Uterus (tissue), 4 donors: ENCODE data around the gene SYTL2. TPM values are rescaled to one million over a fixed set of nuclear protein-coding genes. Genes with fewer than 3 reads are reported as not detected.
A peak's percentile ranks its signal among the peaks of the same experiment; 100 is the strongest.

ENCODE experiments used
- DNase-seq, 2 donors: peaks; one replicate each; pipeline ENCODE4 v3.0.0-alpha.2; 2019 to 2020
- H3K27ac ChIP-seq, 2 donors: fragments of 200-600 bp; sonication (generic); 1 replicate in 1 of 2; 2 replicates in 1 of 2; pipeline ENCODE4 v1.5.1; 2016 to 2018
- H3K27me3 ChIP-seq, 2 donors: fragments of 200-600 bp; sonication (generic); one replicate each; pipeline ENCODE4 v1.5.1; 2018 to 2019; ENCODE audit warnings: control low read depth in 1 of 2
- H3K36me3 ChIP-seq, 2 donors: fragments of 200-600 bp; sonication (generic); one replicate each; pipeline ENCODE4 v1.5.1; 2019; ENCODE audit warnings: control low read depth in 1 of 2
- H3K4me1 ChIP-seq, 2 donors: fragments of 200-600 bp; sonication (generic); one replicate each; pipeline ENCODE4 v1.5.1; 2018 to 2019; ENCODE audit warnings: control low read depth in 1 of 2
- H3K4me3 ChIP-seq, 2 donors: fragments of 200-600 bp; sonication (generic); 1 replicate in 1 of 2; 2 replicates in 1 of 2; pipeline ENCODE4 v1.5.1; 2018 to 2019; ENCODE audit warnings: mild to moderate bottlenecking in 1 of 2
- H3K9me3 ChIP-seq, 2 donors: fragments of 200-600 bp; sonication (generic); one replicate each; pipeline ENCODE4 v1.5.1; 2019; ENCODE audit warnings: control low read depth in 1 of 2
- POLR2A ChIP-seq, 2 donors: fragments of 450-650 bp; IDR thresholded peaks; one replicate each; pipeline ENCODE4 v1.6.1; 2016; ENCODE audit warnings: antibody characterized with exemption in 2 of 2, mild to moderate bottlenecking in 1 of 2, moderate library complexity in 1 of 2
- intact Hi-C: fragments of 100-400 bp; cut with DNase I; formaldehyde crosslinking; loops from one replicate; pipeline ENCODE4 v1.15.1; 2023; ENCODE audit warnings: low total_unique reads
- total RNA-seq, 4 donors: library from RNA; depleted of rRNA in 3 of 4; stranded (reverse); fragments of >200 nt in 3 of 4; gene quantifications; one replicate each; pipeline versions ENCODE4 v1.1.0 to v1.2.4, GENCODE V29; 2014 to 2023
- TF ChIP-seq, protein P1 (sequence below), 4 experiments: fragments of 200-600 bp in 2 of 4; fragments of 450-650 bp in 2 of 4; sonication (generic) in 2 of 4; IDR thresholded peaks; one replicate each; pipeline ENCODE4 v1.5.1; 2016 to 2019; ENCODE audit warnings: antibody characterized with exemption in 4 of 4, mild to moderate bottlenecking in 2 of 4, moderate library complexity in 1 of 4
- donor health status: DM: yes; HTN: yes; CAD: no.

Gene SYTL2
- total RNA-seq, 4 donors from 2014 or later, result 33.0 to 77.4 (median 39.7) TPM

DNA sequence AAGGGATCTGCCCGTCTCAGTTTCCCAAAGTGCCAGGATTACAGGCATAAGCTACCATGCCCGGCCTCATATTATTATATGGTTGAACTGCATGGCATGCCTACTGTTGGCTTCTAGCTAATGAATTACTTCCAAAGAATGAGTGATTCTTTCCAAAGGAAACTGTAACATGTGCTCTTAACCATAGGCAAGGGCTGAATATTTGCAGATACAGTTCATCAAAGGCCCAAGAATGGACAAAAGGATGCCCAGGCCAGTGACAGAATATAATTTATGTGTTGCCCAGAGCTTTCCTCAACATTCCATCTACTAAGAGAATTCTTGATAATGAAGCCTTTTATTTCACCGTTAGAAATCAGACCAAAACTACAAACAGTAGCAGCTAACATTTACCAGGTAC, 98.0 kb downstream of the SYTL2 start:
- TF ChIP-seq POLR2A (IDR thresholded peaks at IDR 0.05), result no peak
- TF ChIP-seq, protein P1, sequence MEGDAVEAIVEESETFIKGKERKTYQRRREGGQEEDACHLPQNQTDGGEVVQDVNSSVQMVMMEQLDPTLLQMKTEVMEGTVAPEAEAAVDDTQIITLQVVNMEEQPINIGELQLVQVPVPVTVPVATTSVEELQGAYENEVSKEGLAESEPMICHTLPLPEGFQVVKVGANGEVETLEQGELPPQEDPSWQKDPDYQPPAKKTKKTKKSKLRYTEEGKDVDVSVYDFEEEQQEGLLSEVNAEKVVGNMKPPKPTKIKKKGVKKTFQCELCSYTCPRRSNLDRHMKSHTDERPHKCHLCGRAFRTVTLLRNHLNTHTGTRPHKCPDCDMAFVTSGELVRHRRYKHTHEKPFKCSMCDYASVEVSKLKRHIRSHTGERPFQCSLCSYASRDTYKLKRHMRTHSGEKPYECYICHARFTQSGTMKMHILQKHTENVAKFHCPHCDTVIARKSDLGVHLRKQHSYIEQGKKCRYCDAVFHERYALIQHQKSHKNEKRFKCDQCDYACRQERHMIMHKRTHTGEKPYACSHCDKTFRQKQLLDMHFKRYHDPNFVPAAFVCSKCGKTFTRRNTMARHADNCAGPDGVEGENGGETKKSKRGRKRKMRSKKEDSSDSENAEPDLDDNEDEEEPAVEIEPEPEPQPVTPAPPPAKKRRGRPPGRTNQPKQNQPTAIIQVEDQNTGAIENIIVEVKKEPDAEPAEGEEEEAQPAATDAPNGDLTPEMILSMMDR (IDR thresholded peaks at IDR 0.05), result no peak
- no peak overlapping the region for H3K27ac ChIP-seq
- DNase-seq, result no peak
- intact Hi-C loops, result no loop called here
- no peaks in the 10 kb centered on the region for H3K4me1 ChIP-seq
- H3K9me3 ChIP-seq, result no peaks in the 10 kb centered on the region
- no peaks in the 10 kb centered on the region for H3K36me3 ChIP-seq
- no peak overlapping the region for H3K4me3 ChIP-seq
- H3K27me3 ChIP-seq, result no peaks in the 10 kb centered on the region

DNA sequence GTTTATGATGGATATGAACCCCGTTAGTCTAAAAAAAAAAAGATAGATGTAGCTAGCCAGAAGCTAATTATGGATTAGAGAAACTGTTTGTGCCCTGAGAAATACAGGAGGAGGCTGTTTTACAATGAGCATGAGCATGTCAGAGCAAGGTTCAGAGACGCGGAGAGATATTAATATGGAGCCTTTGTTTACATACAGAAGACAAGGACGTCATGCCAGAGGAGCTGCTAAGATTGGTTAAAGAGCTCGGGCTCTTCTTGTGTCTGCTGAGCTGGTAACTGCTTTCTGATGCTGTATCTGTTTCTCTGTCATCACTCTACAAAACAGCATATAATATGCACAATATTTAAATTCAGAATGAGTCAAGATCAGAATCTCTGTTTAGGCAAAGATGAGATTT, 100.0 kb downstream of the SYTL2 start:
- Histone ChIP-seq H3K4me3 (no peak overlapping the region), H3K36me3 (no peaks in the 10 kb centered on the region), H3K27me3 (no peaks in the 10 kb centered on the region), H3K27ac (no peak overlapping the region), H3K4me1 (no peaks in the 10 kb centered on the region), H3K9me3 (no peaks in the 10 kb centered on the region)
- TF ChIP-seq, protein P1 (IDR thresholded peaks at IDR 0.05), result no peak
- TF ChIP-seq POLR2A (IDR thresholded peaks at IDR 0.05), result no peak
- intact Hi-C loops, result no loop called here
- DNase-seq, result no peak

DNA sequence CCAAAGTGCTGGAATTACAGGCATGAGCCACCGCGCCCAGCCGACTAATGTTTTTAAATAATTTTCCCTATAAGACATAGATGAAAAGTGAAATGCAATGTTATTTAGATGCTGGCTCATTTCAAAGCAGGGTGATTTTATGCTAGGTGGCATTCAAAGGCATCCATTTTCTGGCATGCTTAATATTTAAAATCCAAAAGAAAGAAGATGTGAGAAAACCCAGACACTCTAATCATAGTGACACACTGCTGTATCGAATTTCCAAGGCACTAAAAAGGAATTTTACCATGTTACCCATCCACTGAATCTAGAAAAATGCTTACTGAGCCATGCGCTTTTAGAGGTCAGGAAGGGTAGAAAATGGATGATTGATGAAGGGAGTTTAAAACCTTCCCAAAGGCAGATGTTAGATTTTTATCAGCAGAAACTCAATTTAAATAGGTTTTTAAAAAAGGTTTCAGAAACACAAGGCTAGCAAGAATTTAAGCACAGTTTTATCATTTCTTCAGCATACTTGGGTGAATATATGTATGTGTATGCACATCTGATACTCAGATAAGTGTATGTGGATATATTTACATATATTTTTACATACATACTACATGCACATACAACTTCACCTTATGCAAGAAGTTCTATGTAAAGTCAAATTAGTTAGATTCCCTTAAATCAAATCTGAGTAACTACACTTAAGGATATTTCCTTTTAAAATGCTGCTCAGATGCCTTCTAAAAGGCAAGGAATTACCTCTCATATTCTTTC, 100.8 kb downstream of the SYTL2 start:
- no peak overlapping the region for H3K27ac ChIP-seq
- H3K4me3 ChIP-seq, result no peak overlapping the region
- no peaks in the 10 kb centered on the region for H3K36me3 ChIP-seq
- no peaks in the 10 kb centered on the region for H3K27me3 ChIP-seq
- intact Hi-C loops, result no loop called here
- no peaks in the 10 kb centered on the region for H3K4me1 ChIP-seq
- H3K9me3 ChIP-seq, result no peaks in the 10 kb centered on the region
- TF ChIP-seq, protein P1 (IDR thresholded peaks at IDR 0.05), result no peak
- TF ChIP-seq POLR2A (IDR thresholded peaks at IDR 0.05), result no peak
- DNase-seq, result no peak

DNA sequence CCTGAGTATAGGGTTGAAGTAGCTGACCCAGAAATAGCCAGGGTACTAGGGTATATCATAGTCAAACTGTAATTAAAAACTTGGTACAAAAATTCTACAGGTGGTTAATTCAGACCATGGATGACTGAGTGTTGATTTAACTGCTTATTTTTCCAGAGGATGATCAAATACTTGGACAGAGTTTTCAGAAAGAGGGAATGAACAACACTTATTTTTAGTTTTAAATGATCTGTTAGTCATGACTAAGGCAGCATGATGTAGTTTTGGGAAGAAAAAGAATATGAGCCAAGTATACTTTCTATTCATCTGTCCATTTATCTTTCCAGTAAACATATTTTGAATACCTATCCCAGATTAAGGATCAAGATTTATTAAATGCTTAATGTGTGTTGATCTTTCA, 105.1 kb downstream of the SYTL2 start:
- Histone ChIP-seq H3K4me1 (no peaks in the 10 kb centered on the region), H3K36me3 (no peaks in the 10 kb centered on the region), H3K9me3 (no peaks in the 10 kb centered on the region), H3K27ac (peak overlapping the region in 1 of 2 donors; percentile 9), H3K27me3 (no peaks in the 10 kb centered on the region), H3K4me3 (no peak overlapping the region)
- TF ChIP-seq POLR2A (IDR thresholded peaks at IDR 0.05), result no peak
- TF ChIP-seq, protein P1 (IDR thresholded peaks at IDR 0.05), result no peak
- intact Hi-C loops, result no loop called here
- DNase-seq, result no peak

DNA sequence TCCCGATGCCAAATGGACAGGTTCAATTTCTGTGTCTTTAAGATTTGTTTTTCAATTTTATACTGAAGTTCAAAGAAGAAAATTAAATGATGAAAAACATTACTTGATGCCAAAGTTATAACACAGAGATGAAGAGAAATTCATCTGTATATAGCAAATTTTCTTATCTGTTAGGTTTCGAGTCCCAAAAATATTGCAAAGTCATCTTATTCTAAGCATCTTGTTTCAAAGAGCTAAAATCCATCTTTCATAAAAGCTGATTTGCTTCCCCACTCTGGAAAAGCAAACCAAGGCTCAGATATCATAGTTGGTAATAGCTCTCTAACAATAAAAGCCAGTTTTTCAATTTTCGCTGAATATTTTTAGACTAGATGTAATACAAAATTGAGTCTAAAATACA, 106.0 kb downstream of the SYTL2 start:
- DNase-seq, result no peak
- no peak overlapping the region for H3K4me3 ChIP-seq
- no peaks in the 10 kb centered on the region for H3K36me3 ChIP-seq
- H3K9me3 ChIP-seq, result no peaks in the 10 kb centered on the region
- H3K27ac ChIP-seq, result peak overlapping the region in 1 of 2 donors; percentile 9
- intact Hi-C loops, result no loop called here
- no peaks in the 10 kb centered on the region for H3K27me3 ChIP-seq
- no peak for TF ChIP-seq POLR2A (IDR thresholded peaks at IDR 0.05)
- TF ChIP-seq, protein P1 (IDR thresholded peaks at IDR 0.05), result no peak
- no peaks in the 10 kb centered on the region for H3K4me1 ChIP-seq
